HEK293 (cell line): Measurements from ENCODE around the gene AP1G2.

Experiments
- HOXD13 ChIP-seq: sonication (generic); formaldehyde crosslinking; IDR thresholded peaks from 2 replicates; pipeline ENCODE4 v1.8.0; 2022; ENCODE audit warnings: missing genetic modification reagents, borderline replicate concordance
- KLF16 ChIP-seq: fragments of 450-650 bp; formaldehyde crosslinking; IDR thresholded peaks from 2 replicates; pipeline ENCODE4 v1.5.1; 2017; ENCODE audit warnings: missing biosample characterization, missing genetic modification characterization
- RBAK ChIP-seq: fragments of 450-650 bp; formaldehyde crosslinking; IDR thresholded peaks from 2 replicates; pipeline ENCODE4 v1.5.1; 2016; ENCODE audit warnings: missing biosample characterization, missing genetic modification characterization
- SP2 ChIP-seq: fragments of 450-650 bp; formaldehyde crosslinking; IDR thresholded peaks from 2 replicates; pipeline ENCODE4 v1.5.1; 2016; ENCODE audit warnings: missing biosample characterization, missing genetic modification characterization
- TCF7L2 ChIP-seq: IDR thresholded peaks from 2 replicates; pipeline ENCODE4 v1.6.1; 2011; ENCODE audit warnings: low read depth, mild to moderate bottlenecking, inconsistent platforms, low read length, moderate library complexity, borderline replicate concordance
- ZBTB7A ChIP-seq: fragments of 450-650 bp; formaldehyde crosslinking; IDR thresholded peaks from 2 replicates; pipeline ENCODE4 v1.5.1; 2016; ENCODE audit warnings: low read depth, missing biosample characterization, missing genetic modification characterization
- ZBTB8A ChIP-seq: fragments of 450-650 bp; formaldehyde crosslinking; IDR thresholded peaks from 2 replicates; pipeline ENCODE4 v1.5.1; 2016; ENCODE audit warnings: missing biosample characterization, missing genetic modification characterization
- ZNF2 ChIP-seq: fragments of 450-650 bp; formaldehyde crosslinking; IDR thresholded peaks from 2 replicates; pipeline ENCODE4 v1.5.1; 2016; ENCODE audit warnings: missing biosample characterization, missing genetic modification characterization
- ZNF248 ChIP-seq: fragments of 450-650 bp; formaldehyde crosslinking; IDR thresholded peaks from 2 replicates; pipeline ENCODE4 v1.5.1; 2017; ENCODE audit warnings: missing biosample characterization, missing genetic modification characterization
- ZNF302 ChIP-seq: fragments of 450-650 bp; formaldehyde crosslinking; IDR thresholded peaks from 2 replicates; pipeline ENCODE4 v1.5.1; 2016; ENCODE audit warnings: missing biosample characterization, missing genetic modification characterization, low read depth
- ZNF335 ChIP-seq: fragments of 450-650 bp; formaldehyde crosslinking; conservative IDR thresholded peaks from 2 replicates; pipeline ENCODE4 v1.5.1; 2016; ENCODE audit warnings: missing biosample characterization, missing genetic modification characterization
- ZNF366 ChIP-seq: fragments of 450-650 bp; formaldehyde crosslinking; conservative IDR thresholded peaks from 2 replicates; pipeline ENCODE4 v1.5.1; 2016; ENCODE audit warnings: missing biosample characterization, missing genetic modification characterization
- ZNF426 ChIP-seq: fragments of 450-650 bp; formaldehyde crosslinking; IDR thresholded peaks from 2 replicates; pipeline ENCODE4 v1.5.1; 2017; ENCODE audit warnings: missing biosample characterization, missing genetic modification characterization, mild to moderate bottlenecking, inconsistent platforms, moderate library complexity
- ZNF433 ChIP-seq: fragments of 450-650 bp; formaldehyde crosslinking; IDR thresholded peaks from 2 replicates; pipeline ENCODE4 v1.5.1; 2016; ENCODE audit warnings: missing biosample characterization, missing genetic modification characterization, low read depth
- ZNF473 ChIP-seq: fragments of 450-650 bp; formaldehyde crosslinking; IDR thresholded peaks from 2 replicates; pipeline ENCODE4 v1.5.1; 2017; ENCODE audit warnings: missing biosample characterization, missing genetic modification characterization
- ZNF530 ChIP-seq: fragments of 450-650 bp; formaldehyde crosslinking; IDR thresholded peaks from 2 replicates; pipeline ENCODE4 v1.5.1; 2016; ENCODE audit warnings: low read depth, missing biosample characterization, missing genetic modification characterization
- ZNF560 ChIP-seq: fragments of 450-650 bp; formaldehyde crosslinking; IDR thresholded peaks from 2 replicates; pipeline ENCODE4 v1.5.1; 2017; ENCODE audit warnings: missing biosample characterization, missing genetic modification characterization, borderline replicate concordance
- ZNF596 ChIP-seq: fragments of 450-650 bp; IDR thresholded peaks from 2 replicates; pipeline ENCODE4 v1.5.0; 2018; ENCODE audit warnings: missing biosample characterization, mild to moderate bottlenecking, missing genetic modification characterization, moderate library complexity
- ZNF610 ChIP-seq: fragments of 450-650 bp; formaldehyde crosslinking; IDR thresholded peaks from 2 replicates; pipeline ENCODE4 v1.5.1; 2016; ENCODE audit warnings: missing biosample characterization, missing genetic modification characterization, borderline replicate concordance
- ZNF707 ChIP-seq: fragments of 450-650 bp; formaldehyde crosslinking; IDR thresholded peaks from 2 replicates; pipeline ENCODE4 v1.5.1; 2016; ENCODE audit warnings: missing biosample characterization, missing genetic modification characterization
- ZNF843 ChIP-seq: fragments of 450-650 bp; formaldehyde crosslinking; IDR thresholded peaks from 2 replicates; pipeline ENCODE4 v1.5.1; 2016; ENCODE audit warnings: missing biosample characterization, missing genetic modification characterization
- TF ChIP-seq, protein P1 (sequence below): fragments of 450-650 bp; formaldehyde crosslinking; IDR thresholded peaks from 2 replicates; pipeline ENCODE4 v1.5.1; 2017; ENCODE audit warnings: missing biosample characterization, missing genetic modification characterization
- TF ChIP-seq, protein P2 (sequence below): fragments of 450-650 bp; formaldehyde crosslinking; IDR thresholded peaks from 2 replicates; pipeline ENCODE4 v1.5.1; 2016; ENCODE audit warnings: missing biosample characterization, missing genetic modification characterization
- TF ChIP-seq, protein P3 (sequence below): fragments of 450-650 bp; formaldehyde crosslinking; IDR thresholded peaks from 2 replicates; pipeline ENCODE4 v1.5.1; 2016; ENCODE audit warnings: missing biosample characterization, missing genetic modification characterization
- TF ChIP-seq, protein P4 (sequence below): fragments of 450-650 bp; formaldehyde crosslinking; optimal IDR thresholded peaks from 2 replicates; pipeline ENCODE3; 2016; ENCODE audit warnings: missing biosample characterization, mild to moderate bottlenecking, missing genetic modification characterization
- TF ChIP-seq, protein P5 (sequence below): fragments of 450-650 bp; formaldehyde crosslinking; IDR thresholded peaks from 2 replicates; pipeline ENCODE4 v1.5.1; 2016; ENCODE audit warnings: missing biosample characterization, missing genetic modification characterization
- TF ChIP-seq, protein P6 (sequence below): fragments of 450-650 bp; formaldehyde crosslinking; IDR thresholded peaks from 2 replicates; pipeline ENCODE4 v1.5.1; 2016; ENCODE audit warnings: missing biosample characterization, missing genetic modification characterization

AP1G2 gene

DNA sequence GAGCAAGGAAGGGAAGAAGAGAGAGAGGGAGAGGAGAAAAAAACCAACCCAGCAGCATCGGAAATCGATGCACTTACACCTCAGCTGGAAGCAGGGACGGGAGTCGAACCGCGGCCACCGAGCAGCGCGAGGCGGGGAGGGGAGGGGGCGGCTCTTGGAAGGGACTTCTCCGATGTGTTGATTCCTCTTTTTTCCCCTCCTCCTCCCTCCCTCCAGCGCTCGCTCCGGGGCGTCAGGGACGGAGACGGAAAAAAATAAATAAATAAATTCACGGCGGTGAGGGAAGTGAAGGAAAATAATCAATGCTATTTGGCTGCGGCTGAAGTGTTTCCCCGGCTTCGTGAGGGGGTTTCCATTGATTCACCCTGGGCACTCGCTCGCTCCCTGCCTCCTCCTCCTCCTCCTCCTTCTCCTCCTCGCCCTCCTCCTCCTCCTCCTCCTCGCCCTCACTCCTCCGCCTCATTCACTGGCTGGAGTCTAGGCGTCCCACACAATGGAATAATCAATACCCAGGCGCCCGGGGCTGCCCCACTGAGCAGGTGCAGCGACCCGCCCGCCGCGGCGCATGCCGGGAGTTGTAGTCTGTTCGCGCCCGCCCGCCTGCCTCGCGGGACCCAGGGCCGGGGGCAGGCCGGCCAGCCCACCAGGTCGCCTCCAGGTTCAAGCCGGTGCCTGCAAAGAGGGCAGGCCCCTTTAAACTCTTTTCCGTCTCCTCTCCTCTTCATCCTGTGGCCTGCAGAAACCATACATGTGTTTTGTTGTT, 16.1 kb downstream of the AP1G2 start, which contains the start of gene ZFHX2 (continued):
- TF ChIP-seq, protein P1, sequence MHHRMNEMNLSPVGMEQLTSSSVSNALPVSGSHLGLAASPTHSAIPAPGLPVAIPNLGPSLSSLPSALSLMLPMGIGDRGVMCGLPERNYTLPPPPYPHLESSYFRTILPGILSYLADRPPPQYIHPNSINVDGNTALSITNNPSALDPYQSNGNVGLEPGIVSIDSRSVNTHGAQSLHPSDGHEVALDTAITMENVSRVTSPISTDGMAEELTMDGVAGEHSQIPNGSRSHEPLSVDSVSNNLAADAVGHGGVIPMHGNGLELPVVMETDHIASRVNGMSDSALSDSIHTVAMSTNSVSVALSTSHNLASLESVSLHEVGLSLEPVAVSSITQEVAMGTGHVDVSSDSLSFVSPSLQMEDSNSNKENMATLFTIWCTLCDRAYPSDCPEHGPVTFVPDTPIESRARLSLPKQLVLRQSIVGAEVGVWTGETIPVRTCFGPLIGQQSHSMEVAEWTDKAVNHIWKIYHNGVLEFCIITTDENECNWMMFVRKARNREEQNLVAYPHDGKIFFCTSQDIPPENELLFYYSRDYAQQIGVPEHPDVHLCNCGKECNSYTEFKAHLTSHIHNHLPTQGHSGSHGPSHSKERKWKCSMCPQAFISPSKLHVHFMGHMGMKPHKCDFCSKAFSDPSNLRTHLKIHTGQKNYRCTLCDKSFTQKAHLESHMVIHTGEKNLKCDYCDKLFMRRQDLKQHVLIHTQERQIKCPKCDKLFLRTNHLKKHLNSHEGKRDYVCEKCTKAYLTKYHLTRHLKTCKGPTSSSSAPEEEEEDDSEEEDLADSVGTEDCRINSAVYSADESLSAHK (tag by site-specific recombination) = no peak
- TF ChIP-seq ZNF530 = no peak
- no peak for TF ChIP-seq ZNF426 (tag by site-specific recombination)
- peak; percentile 62; the same call in 1 of the 2 replicates for TF ChIP-seq ZNF366
- no peak for TF ChIP-seq ZNF560 (tag by site-specific recombination)
- TF ChIP-seq SP2 (tag by site-specific recombination) = peak; percentile 63
- no peak for TF ChIP-seq KLF16 (tag by site-specific recombination)
- peak; percentile 76 for TF ChIP-seq ZBTB8A (tag by site-specific recombination)
- no peak; the same call in 1 of the 2 replicates for TF ChIP-seq ZNF2
- TF ChIP-seq ZNF335 (tag by site-specific recombination) = peak; percentile 88
- TF ChIP-seq, protein P2, sequence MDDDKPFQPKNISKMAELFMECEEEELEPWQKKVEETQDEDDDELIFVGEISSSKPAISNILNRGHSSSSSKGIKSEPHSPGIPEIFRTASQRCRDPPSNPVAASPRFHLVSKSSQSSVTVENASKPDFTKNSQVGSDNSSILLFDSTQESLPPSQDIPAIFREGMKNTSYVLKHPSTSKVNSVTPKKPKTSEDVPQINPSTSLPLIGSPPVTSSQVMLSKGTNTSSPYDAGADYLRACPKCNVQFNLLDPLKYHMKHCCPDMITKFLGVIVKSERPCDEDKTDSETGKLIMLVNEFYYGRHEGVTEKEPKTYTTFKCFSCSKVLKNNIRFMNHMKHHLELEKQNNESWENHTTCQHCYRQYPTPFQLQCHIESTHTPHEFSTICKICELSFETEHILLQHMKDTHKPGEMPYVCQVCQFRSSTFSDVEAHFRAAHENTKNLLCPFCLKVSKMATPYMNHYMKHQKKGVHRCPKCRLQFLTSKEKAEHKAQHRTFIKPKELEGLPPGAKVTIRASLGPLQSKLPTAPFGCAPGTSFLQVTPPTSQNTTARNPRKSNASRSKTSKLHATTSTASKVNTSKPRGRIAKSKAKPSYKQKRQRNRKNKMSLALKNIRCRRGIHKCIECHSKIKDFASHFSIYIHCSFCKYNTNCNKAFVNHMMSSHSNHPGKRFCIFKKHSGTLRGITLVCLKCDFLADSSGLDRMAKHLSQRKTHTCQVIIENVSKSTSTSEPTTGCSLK (tag by site-specific recombination) = no peak
- TF ChIP-seq, protein P3, sequence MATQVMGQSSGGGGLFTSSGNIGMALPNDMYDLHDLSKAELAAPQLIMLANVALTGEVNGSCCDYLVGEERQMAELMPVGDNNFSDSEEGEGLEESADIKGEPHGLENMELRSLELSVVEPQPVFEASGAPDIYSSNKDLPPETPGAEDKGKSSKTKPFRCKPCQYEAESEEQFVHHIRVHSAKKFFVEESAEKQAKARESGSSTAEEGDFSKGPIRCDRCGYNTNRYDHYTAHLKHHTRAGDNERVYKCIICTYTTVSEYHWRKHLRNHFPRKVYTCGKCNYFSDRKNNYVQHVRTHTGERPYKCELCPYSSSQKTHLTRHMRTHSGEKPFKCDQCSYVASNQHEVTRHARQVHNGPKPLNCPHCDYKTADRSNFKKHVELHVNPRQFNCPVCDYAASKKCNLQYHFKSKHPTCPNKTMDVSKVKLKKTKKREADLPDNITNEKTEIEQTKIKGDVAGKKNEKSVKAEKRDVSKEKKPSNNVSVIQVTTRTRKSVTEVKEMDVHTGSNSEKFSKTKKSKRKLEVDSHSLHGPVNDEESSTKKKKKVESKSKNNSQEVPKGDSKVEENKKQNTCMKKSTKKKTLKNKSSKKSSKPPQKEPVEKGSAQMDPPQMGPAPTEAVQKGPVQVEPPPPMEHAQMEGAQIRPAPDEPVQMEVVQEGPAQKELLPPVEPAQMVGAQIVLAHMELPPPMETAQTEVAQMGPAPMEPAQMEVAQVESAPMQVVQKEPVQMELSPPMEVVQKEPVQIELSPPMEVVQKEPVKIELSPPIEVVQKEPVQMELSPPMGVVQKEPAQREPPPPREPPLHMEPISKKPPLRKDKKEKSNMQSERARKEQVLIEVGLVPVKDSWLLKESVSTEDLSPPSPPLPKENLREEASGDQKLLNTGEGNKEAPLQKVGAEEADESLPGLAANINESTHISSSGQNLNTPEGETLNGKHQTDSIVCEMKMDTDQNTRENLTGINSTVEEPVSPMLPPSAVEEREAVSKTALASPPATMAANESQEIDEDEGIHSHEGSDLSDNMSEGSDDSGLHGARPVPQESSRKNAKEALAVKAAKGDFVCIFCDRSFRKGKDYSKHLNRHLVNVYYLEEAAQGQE (tag by site-specific recombination) = no peak
- no peak for TF ChIP-seq ZNF610 (tag by site-specific recombination)
- TF ChIP-seq ZNF248 (tag by site-specific recombination) = no peak
- TF ChIP-seq, protein P4, sequence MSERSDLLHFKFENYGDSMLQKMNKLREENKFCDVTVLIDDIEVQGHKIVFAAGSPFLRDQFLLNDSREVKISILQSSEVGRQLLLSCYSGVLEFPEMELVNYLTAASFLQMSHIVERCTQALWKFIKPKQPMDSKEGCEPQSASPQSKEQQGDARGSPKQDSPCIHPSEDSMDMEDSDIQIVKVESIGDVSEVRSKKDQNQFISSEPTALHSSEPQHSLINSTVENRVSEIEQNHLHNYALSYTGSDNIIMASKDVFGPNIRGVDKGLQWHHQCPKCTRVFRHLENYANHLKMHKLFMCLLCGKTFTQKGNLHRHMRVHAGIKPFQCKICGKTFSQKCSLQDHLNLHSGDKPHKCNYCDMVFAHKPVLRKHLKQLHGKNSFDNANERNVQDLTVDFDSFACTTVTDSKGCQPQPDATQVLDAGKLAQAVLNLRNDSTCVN (tag by site-specific recombination) = peak; percentile 47
- TF ChIP-seq ZNF596 (tag by site-specific recombination) = no peak
- 0 out of 2 replicates have a peak, but pooled peaks have one; percentile 21 for TF ChIP-seq ZNF843 (tag by site-specific recombination)
- TF ChIP-seq, protein P5, sequence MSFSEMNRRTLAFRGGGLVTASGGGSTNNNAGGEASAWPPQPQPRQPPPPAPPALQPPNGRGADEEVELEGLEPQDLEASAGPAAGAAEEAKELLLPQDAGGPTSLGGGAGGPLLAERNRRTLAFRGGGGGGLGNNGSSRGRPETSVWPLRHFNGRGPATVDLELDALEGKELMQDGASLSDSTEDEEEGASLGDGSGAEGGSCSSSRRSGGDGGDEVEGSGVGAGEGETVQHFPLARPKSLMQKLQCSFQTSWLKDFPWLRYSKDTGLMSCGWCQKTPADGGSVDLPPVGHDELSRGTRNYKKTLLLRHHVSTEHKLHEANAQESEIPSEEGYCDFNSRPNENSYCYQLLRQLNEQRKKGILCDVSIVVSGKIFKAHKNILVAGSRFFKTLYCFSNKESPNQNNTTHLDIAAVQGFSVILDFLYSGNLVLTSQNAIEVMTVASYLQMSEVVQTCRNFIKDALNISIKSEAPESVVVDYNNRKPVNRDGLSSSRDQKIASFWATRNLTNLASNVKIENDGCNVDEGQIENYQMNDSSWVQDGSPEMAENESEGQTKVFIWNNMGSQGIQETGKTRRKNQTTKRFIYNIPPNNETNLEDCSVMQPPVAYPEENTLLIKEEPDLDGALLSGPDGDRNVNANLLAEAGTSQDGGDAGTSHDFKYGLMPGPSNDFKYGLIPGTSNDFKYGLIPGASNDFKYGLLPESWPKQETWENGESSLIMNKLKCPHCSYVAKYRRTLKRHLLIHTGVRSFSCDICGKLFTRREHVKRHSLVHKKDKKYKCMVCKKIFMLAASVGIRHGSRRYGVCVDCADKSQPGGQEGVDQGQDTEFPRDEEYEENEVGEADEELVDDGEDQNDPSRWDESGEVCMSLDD (tag by site-specific recombination) = no peak
- TF ChIP-seq ZBTB7A (tag by site-specific recombination) = no peak
- no peak for TF ChIP-seq ZNF302 (tag by site-specific recombination)
- no peak for TF ChIP-seq TCF7L2
- no peak for TF ChIP-seq ZNF433
- TF ChIP-seq, protein P6, sequence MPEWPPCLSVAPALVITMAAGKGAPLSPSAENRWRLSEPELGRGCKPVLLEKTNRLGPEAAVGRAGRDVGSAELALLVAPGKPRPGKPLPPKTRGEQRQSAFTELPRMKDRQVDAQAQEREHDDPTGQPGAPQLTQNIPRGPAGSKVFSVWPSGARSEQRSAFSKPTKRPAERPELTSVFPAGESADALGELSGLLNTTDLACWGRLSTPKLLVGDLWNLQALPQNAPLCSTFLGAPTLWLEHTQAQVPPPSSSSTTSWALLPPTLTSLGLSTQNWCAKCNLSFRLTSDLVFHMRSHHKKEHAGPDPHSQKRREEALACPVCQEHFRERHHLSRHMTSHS (tag by site-specific recombination) = no peak
- no peak for TF ChIP-seq ZNF707
- no peak for TF ChIP-seq ZNF473 (tag by site-specific recombination)
- TF ChIP-seq RBAK (tag by site-specific recombination) = no peak
- no peak for TF ChIP-seq HOXD13
